OCI-LY7 (cell line): ENCODE results near the gene VWA5B1. TPM values are rescaled to one million over a fixed set of nuclear protein-coding genes. Genes with fewer than 3 reads are reported as not detected.

ENCODE experiments used
- BruUV-seq: library from RNA; stranded (reverse); fragments of 400-500 nt; replicated peaks from 2 replicates; lab custom pipeline; 2021; lab: Mats Ljungman, UMichigan
- CTCF ChIA-PET: fragments of 300-600 bp; sonication (Branson Sonifier 250); formaldehyde crosslinking; loops from one replicate; lab custom pipeline; 2022; ENCODE audit warnings: antibody characterized with exemption; ENCODE audit not compliant: unreplicated experiment; lab: Charles Lee
- POLR2A ChIA-PET: fragments of 300-600 bp; sonication (Branson Sonifier 250); formaldehyde crosslinking; loops from one replicate; lab custom pipeline; 2022; ENCODE audit warnings: antibody characterized with exemption; lab: Charles Lee
- DNase-seq: peaks from one replicate; pipeline ENCODE4 v3.0.0-alpha.2; 2015; ENCODE audit warnings: low spot score
- H2AFZ ChIP-seq: fragments of 200-600 bp; sonication (generic), shearing (Covaris generic); 2 replicates; pipeline ENCODE4 v1.6.1; 2014; ENCODE audit warnings: mild to moderate bottlenecking, antibody characterized with exemption, low read length, moderate library complexity
- H3K27ac ChIP-seq: fragments of 200-600 bp; sonication (generic); 2 replicates; pipeline ENCODE4 v1.5.1; 2014; ENCODE audit warnings: mixed run types, low read depth, mild to moderate bottlenecking, moderate library complexity, low read length, inconsistent platforms; ENCODE audit not compliant: poor library complexity, severe bottlenecking
- H3K36me3 ChIP-seq: fragments of 200-600 bp; sonication (generic); 2 replicates; pipeline ENCODE4 v1.6.1; 2014; ENCODE audit warnings: mild to moderate bottlenecking, antibody characterized with exemption, low read length, moderate library complexity, mixed read lengths; ENCODE audit not compliant: insufficient read depth
- H3K4me1 ChIP-seq: fragments of 200-600 bp; sonication (generic); 2 replicates; pipeline ENCODE4 v1.5.1; 2014; ENCODE audit warnings: mild to moderate bottlenecking, low read length; ENCODE audit not compliant: insufficient read depth, poor library complexity, severe bottlenecking
- H3K4me2 ChIP-seq: fragments of 200-600 bp; sonication (generic); 2 replicates; pipeline ENCODE4 v1.6.1; 2014; ENCODE audit warnings: mild to moderate bottlenecking, low read length
- H3K4me3 ChIP-seq: fragments of 200-600 bp; sonication (generic); 2 replicates; pipeline ENCODE4 v1.5.1; 2014; ENCODE audit warnings: mild to moderate bottlenecking, low read depth, low read length; ENCODE audit not compliant: poor library complexity, severe bottlenecking
- H3K79me2 ChIP-seq: fragments of 200-600 bp; sonication (generic); 2 replicates; pipeline ENCODE4 v1.6.1; 2016; ENCODE audit warnings: low read depth, mild to moderate bottlenecking, low read length, moderate library complexity, mixed read lengths; ENCODE audit not compliant: insufficient read depth
- H3K9me2 ChIP-seq: fragments of 200-600 bp; sonication (generic); 2 replicates; pipeline ENCODE4 v1.6.1; 2016; ENCODE audit warnings: mild to moderate bottlenecking, low read length, mixed read lengths; ENCODE audit not compliant: insufficient read depth
- H3K9me3 ChIP-seq: fragments of 200-600 bp; sonication (generic); 2 replicates; pipeline ENCODE4 v1.6.1; 2014; ENCODE audit warnings: mild to moderate bottlenecking, mixed run types, low read length, mixed read lengths
- H4K20me1 ChIP-seq: fragments of 200-600 bp; sonication (generic); 2 replicates; pipeline ENCODE4 v1.6.1; 2014; ENCODE audit warnings: mild to moderate bottlenecking, antibody characterized with exemption, low read length, moderate library complexity, mixed read lengths; ENCODE audit not compliant: insufficient read depth
- EZH2phosphoT487 ChIP-seq: fragments of 200-600 bp; sonication (generic); IDR thresholded peaks from 2 replicates; pipeline ENCODE4 v1.6.1; 2018; ENCODE audit warnings: low read depth, borderline replicate concordance, mild to moderate bottlenecking, mixed run types, antibody characterized with exemption, low read length, moderate library complexity, mixed read lengths
- intact Hi-C: fragments of 100-400 bp; cut with micrococcal nuclease; formaldehyde crosslinking; loops from one replicate; pipeline ENCODE4 v1.10.0; 2022; ENCODE audit not compliant: unreplicated experiment
- total RNA-seq, 2 experiments: library from RNA; depleted of rRNA in 1 of 2; stranded (reverse); fragments of >200 nt in 1 of 2; shearing (Covaris generic) in 1 of 2; gene quantifications; 2 replicates each; pipeline ENCODE4 v1.2.3, GENCODE V29; 2014 to 2022
- TF ChIP-seq, protein P1 (sequence below): fragments of 200-600 bp; sonication (generic); conservative IDR thresholded peaks from 2 replicates; pipeline ENCODE4 v1.5.1; 2014; ENCODE audit warnings: mild to moderate bottlenecking, antibody characterized with exemption, low read length, moderate library complexity, mixed read lengths

VWA5B1 gene
- total RNA-seq, 2 experiments from 2014 or later = 0.19 to 0.25 TPM

DNA sequence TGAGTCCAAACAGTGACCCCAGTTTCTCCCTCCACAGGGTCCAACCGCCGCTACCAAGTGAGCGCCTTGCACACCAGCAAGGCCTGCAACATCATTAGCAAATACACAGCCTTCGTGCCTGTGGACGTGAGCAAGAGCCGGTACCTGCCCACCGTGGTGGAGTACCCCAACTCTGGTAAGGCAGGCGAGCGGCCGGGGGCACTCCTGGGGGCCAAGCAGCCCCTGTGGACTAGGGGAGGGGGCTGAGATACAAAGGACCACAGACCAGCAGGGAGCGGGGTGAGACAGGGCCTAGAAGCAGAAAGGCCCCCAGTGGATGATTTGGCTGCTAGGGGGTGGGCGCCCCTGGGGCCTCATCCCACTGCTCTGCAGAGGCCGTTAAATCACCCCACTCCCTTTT lies 54.7 kb downstream of the VWA5B1 start:
- H3K36me3 ChIP-seq = no peaks in the 10 kb centered on the region
- no peak overlapping the region for H3K4me2 ChIP-seq
- H2AFZ ChIP-seq = no peak overlapping the region
- H4K20me1 ChIP-seq = no peaks in the 10 kb centered on the region
- no peak overlapping the region for H3K4me3 ChIP-seq
- peaks cover 21% of the 10 kb centered on the region for H3K4me1 ChIP-seq
- ChIA-PET CTCF (no interaction called here), POLR2A (interaction anchor here (0.6 to 1.4 kb wide), 2 partner anchors 8 to 25 kb away, joined by 3 to 4 read pairs; no protein-coding TSS in a partner anchor)
- no peak overlapping the region for H3K27ac ChIP-seq
- H3K9me2 ChIP-seq = no peaks in the 10 kb centered on the region
- no TSS peak for BruUV-seq
- TF ChIP-seq, protein P1, sequence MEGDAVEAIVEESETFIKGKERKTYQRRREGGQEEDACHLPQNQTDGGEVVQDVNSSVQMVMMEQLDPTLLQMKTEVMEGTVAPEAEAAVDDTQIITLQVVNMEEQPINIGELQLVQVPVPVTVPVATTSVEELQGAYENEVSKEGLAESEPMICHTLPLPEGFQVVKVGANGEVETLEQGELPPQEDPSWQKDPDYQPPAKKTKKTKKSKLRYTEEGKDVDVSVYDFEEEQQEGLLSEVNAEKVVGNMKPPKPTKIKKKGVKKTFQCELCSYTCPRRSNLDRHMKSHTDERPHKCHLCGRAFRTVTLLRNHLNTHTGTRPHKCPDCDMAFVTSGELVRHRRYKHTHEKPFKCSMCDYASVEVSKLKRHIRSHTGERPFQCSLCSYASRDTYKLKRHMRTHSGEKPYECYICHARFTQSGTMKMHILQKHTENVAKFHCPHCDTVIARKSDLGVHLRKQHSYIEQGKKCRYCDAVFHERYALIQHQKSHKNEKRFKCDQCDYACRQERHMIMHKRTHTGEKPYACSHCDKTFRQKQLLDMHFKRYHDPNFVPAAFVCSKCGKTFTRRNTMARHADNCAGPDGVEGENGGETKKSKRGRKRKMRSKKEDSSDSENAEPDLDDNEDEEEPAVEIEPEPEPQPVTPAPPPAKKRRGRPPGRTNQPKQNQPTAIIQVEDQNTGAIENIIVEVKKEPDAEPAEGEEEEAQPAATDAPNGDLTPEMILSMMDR = no peak
- TF ChIP-seq EZH2phosphoT487 = no peak
- intact Hi-C loops = no loop called here
- no peak for DNase-seq
- H3K9me3 ChIP-seq = peaks cover 12% of the 10 kb centered on the region; the same call in 1 of the 2 replicates
- H3K79me2 ChIP-seq = no peaks in the 10 kb centered on the region

DNA sequence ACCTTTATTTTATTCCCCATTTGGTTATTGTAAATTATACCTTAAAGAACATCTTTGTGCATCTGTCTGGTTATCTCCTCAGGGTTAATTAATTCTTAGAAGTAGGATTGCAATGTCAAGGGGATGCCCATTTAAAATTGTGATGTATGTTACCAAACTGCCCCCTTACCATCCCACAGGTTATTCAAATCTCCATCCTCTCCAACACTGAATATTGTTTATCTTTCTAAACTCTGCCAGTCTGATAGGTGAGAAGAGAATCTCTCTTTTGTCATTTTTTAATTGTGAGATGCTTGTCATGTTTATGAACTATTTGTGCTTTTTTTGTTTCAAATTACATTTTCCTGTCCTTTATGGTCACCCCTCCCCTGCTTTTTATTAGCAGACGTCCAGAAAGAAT lies 55.8 kb downstream of the VWA5B1 start:
- CTCF ChIA-PET = no interaction called here
- DNase-seq = no peak
- Histone ChIP-seq H3K36me3 (no peaks in the 10 kb centered on the region), H3K4me1 (peaks cover 21% of the 10 kb centered on the region), H3K4me2 (no peak overlapping the region), H3K9me3 (peaks cover 12% of the 10 kb centered on the region; the same call in 1 of the 2 replicates), H4K20me1 (no peaks in the 10 kb centered on the region), H3K27ac (no peak overlapping the region), H2AFZ (no peak overlapping the region), H3K9me2 (no peaks in the 10 kb centered on the region), H3K79me2 (no peaks in the 10 kb centered on the region), H3K4me3 (no peak overlapping the region)
- intact Hi-C loops = no loop called here
- TF ChIP-seq, protein P1 = no peak
- no peak for TF ChIP-seq EZH2phosphoT487
- no TSS peak for BruUV-seq
- POLR2A ChIA-PET = no interaction called here

DNA sequence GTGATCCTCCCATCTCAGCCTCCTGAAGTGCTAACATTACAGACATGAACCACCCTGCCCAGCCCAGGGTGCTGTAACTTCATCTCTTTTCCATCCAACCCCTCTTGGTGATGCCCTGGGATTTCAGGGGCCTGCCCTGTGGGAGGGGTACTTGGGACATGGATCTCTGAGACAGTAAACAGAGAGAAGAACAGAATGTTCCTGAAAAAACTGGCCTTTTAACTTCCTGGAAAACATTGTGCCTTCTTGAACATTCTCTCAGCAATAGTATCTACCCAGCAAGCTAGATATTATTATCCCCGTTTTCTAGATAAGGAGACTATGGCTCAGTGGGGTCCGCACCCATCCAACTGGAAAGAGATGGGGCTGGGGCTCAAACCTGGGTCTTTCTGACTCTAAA lies 57.0 kb downstream of the VWA5B1 start:
- Histone ChIP-seq H3K4me2 (no peak overlapping the region), H3K36me3 (no peaks in the 10 kb centered on the region), H3K4me3 (no peak overlapping the region), H2AFZ (no peak overlapping the region), H3K4me1 (peaks cover 24% of the 10 kb centered on the region), H4K20me1 (no peaks in the 10 kb centered on the region), H3K27ac (no peak overlapping the region), H3K9me3 (peaks cover 12% of the 10 kb centered on the region; the same call in 1 of the 2 replicates), H3K79me2 (no peaks in the 10 kb centered on the region), H3K9me2 (no peaks in the 10 kb centered on the region)
- TF ChIP-seq, protein P1 = no peak
- no peak for TF ChIP-seq EZH2phosphoT487
- DNase-seq = no peak
- ChIA-PET POLR2A (interaction anchor here (0.5 to 1.1 kb wide), 2 partner anchors 24 to 75 kb away, joined by 3 read pairs; no protein-coding TSS in a partner anchor), CTCF (no interaction called here)
- intact Hi-C loops = no loop called here
- BruUV-seq = no TSS peak
